ENCODE measurements around the gene GBF1. TPM values are rescaled to one million over a fixed set of nuclear protein-coding genes. Genes with fewer than 3 reads are reported as not detected.
A peak's percentile ranks its signal among the peaks of the same experiment; 100 is the strongest.

Gene GBF1
- total and polyA plus RNA-seq, 4 donors = 6.0 to 27.2 (median 15.2) TPM

GRCh38 chr10:102241032-102241443 is 4.3 kb upstream of the GBF1 start:
- TF ChIP-seq HNF4G (IDR thresholded peaks at IDR 0.05) = no peak
- TF ChIP-seq SP1 (IDR thresholded peaks at IDR 0.05) = no peak
- TF ChIP-seq REST (IDR thresholded peaks at IDR 0.05) = no peak
- no peak for TF ChIP-seq RXRA (IDR thresholded peaks at IDR 0.05)
- TF ChIP-seq FOXA1 (IDR thresholded peaks at IDR 0.05) = no peak
- DNase-seq (ENCODE audit: low spot score) = no peak
- H3K9ac ChIP-seq (ENCODE audit: low read depth in 1 of 2, low read length in 2 of 2) = no peak overlapping the region

GRCh38 chr10:102241444-102242117 is 3.8 kb upstream of the GBF1 start, which contains the start of gene PITX3:
Gene PITX3 (minus strand): TSS chr10:102241512. CDS start chr10:102232080, 9,432 bp downstream.
- WGBS = 10% methylated on average over 57 of the region's 57 CpGs
- no peak within 1 kb of the TSS for H3K27ac ChIP-seq (ENCODE audit: low read depth in 1 of 2, low read length in 2 of 2)
- no peak within 1 kb of the TSS for H3K9ac ChIP-seq (ENCODE audit: low read depth in 1 of 2, low read length in 2 of 2)

More at GRCh38 chr10:102241032-102241443, 4.3 kb upstream of the GBF1 start:
- Histone ChIP-seq H3K4me1 (ENCODE audit: control insufficient read depth in 4 of 4, insufficient read depth in 4 of 4, low read length in 3 of 4) (peaks cover 6 to 24% (median 15%) of the 10 kb centered on the region in 4 donors), H3K27me3 (ENCODE audit: control insufficient read depth in 4 of 4, insufficient read depth in 4 of 4, low read length in 3 of 4) (no peaks in the 10 kb centered on the region), H3K4me3 (ENCODE audit: low read depth in 1 of 3, low read length in 3 of 3) (peak overlapping the region in 2 of 3 donors; percentile 52 to 57), H3K27ac (ENCODE audit: low read depth in 1 of 2, low read length in 2 of 2) (no peak overlapping the region), H3K36me3 (ENCODE audit: control insufficient read depth in 4 of 4, insufficient read depth in 3 of 4, low read depth in 1 of 4, low read length in 3 of 4) (no peaks in the 10 kb centered on the region), H3K9me3 (ENCODE audit: control insufficient read depth in 4 of 4, low read length in 3 of 4) (no peaks in the 10 kb centered on the region)
- WGBS = 4% methylated on average over 20 of the region's 20 CpGs

More at GRCh38 chr10:102241444-102242117, 3.8 kb upstream of the GBF1 start, which contains the start of gene PITX3:
- peaks cover 6 to 30% (median 20%) of the 10 kb centered on the region in 4 donors for H3K4me1 ChIP-seq (ENCODE audit: control insufficient read depth in 4 of 4, insufficient read depth in 4 of 4, low read length in 3 of 4)
- TF ChIP-seq GABPA (IDR thresholded peaks at IDR 0.05 in 1 of 2, conservative IDR thresholded peaks at IDR 0.05 in 1 of 2) (no peak), MAX (IDR thresholded peaks at IDR 0.05) (peak; percentile 16), REST (IDR thresholded peaks at IDR 0.05) (no peak), HNF4A (conservative IDR thresholded peaks at IDR 0.05) (no peak), JUND (IDR thresholded peaks at IDR 0.05) (no peak), HNF4G (IDR thresholded peaks at IDR 0.05) (no peak), EGR1 (IDR thresholded peaks at IDR 0.05; ENCODE audit: low read depth in 2 of 2) (no peak), FOXA2 (IDR thresholded peaks at IDR 0.05) (no peak), CTCF (IDR thresholded peaks at IDR 0.05; ENCODE audit: low read depth, low read length, missing input control) (no peak), SP1 (IDR thresholded peaks at IDR 0.05) (peak; percentile 27), RXRA (IDR thresholded peaks at IDR 0.05) (no peak), ATF3 (IDR thresholded peaks at IDR 0.05) (no peak), RAD21 (IDR thresholded peaks at IDR 0.05) (no peak), FOXA1 (IDR thresholded peaks at IDR 0.05) (no peak)
- no peaks in the 10 kb centered on the region for H3K9me3 ChIP-seq (ENCODE audit: control insufficient read depth in 4 of 4, low read length in 3 of 4)
- peak within 1 kb of the TSS; percentile 52 to 57 (median 56) for H3K4me3 ChIP-seq (ENCODE audit: low read depth in 1 of 3, low read length in 3 of 3)
- H3K27me3 ChIP-seq (ENCODE audit: control insufficient read depth in 4 of 4, insufficient read depth in 4 of 4, low read length in 3 of 4) = no peaks in the 10 kb centered on the region
- DNase-seq (ENCODE audit: low spot score) = peak; percentile 97
- H3K36me3 ChIP-seq (ENCODE audit: control insufficient read depth in 4 of 4, insufficient read depth in 3 of 4, low read depth in 1 of 4, low read length in 3 of 4) = no peaks in the 10 kb centered on the region
